Measurements from ENCODE around the gene ONECUT3. TPM values are rescaled to one million over a fixed set of nuclear protein-coding genes. Genes with fewer than 3 reads are reported as not detected.

ONECUT3 gene
- total and polyA plus RNA-seq, 8 donors = 0.06 to 0.08 (median 0.07) TPM; not detected in 2

DNA sequence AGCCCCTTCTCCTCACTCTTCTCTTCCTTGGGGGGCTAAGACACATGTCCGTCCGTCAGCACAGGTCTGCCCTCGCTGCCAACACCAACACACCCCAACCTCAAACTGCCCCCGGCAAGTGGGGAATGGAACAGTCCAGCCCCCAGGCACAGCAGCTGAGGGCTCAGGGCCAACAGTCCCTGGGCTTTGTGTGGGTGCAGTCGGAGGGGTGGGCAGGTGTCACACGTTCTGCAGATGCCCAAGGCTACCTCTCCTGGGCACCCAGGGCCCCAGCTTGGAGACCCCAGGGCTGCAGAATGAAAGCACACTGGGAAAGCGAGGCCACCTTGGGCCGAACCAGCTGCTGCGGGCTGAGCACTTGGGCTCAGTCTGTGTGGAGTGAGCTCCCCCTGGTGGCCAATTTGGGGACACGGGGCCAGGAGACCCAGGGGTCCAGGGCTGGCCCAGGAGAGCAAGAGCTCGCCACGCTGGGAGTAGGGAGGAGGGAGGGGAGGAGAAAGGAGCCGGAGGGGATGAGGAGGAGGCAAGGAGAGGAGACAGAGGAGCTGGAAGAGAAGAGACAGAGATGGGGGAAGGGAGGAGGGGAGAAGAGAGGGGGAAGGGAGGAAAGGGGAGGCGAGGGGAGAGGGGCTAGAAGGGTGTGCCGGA lies 72.7 kb downstream of the ONECUT3 start:
- H3K36me3 ChIP-seq = peaks cover 0 to 96% of the 10 kb centered on the region in 2 donors
- intact Hi-C loops (cut with DNase I) = no loop called here
- TF ChIP-seq, protein P1, sequence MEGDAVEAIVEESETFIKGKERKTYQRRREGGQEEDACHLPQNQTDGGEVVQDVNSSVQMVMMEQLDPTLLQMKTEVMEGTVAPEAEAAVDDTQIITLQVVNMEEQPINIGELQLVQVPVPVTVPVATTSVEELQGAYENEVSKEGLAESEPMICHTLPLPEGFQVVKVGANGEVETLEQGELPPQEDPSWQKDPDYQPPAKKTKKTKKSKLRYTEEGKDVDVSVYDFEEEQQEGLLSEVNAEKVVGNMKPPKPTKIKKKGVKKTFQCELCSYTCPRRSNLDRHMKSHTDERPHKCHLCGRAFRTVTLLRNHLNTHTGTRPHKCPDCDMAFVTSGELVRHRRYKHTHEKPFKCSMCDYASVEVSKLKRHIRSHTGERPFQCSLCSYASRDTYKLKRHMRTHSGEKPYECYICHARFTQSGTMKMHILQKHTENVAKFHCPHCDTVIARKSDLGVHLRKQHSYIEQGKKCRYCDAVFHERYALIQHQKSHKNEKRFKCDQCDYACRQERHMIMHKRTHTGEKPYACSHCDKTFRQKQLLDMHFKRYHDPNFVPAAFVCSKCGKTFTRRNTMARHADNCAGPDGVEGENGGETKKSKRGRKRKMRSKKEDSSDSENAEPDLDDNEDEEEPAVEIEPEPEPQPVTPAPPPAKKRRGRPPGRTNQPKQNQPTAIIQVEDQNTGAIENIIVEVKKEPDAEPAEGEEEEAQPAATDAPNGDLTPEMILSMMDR (IDR thresholded peaks at IDR 0.05) = peak; percentile 81 to 85
- no peak overlapping the region for H3K27ac ChIP-seq
- no peaks in the 10 kb centered on the region for H3K27me3 ChIP-seq
- peaks cover 0 to 4% of the 10 kb centered on the region in 2 donors for H3K4me1 ChIP-seq
- no peak overlapping the region for H3K4me3 ChIP-seq
- DNase-seq (peak; percentile 59 to 92 (median 74)), ATAC-seq (peak; percentile 87)
- no peaks in the 10 kb centered on the region for H3K9me3 ChIP-seq

DNA sequence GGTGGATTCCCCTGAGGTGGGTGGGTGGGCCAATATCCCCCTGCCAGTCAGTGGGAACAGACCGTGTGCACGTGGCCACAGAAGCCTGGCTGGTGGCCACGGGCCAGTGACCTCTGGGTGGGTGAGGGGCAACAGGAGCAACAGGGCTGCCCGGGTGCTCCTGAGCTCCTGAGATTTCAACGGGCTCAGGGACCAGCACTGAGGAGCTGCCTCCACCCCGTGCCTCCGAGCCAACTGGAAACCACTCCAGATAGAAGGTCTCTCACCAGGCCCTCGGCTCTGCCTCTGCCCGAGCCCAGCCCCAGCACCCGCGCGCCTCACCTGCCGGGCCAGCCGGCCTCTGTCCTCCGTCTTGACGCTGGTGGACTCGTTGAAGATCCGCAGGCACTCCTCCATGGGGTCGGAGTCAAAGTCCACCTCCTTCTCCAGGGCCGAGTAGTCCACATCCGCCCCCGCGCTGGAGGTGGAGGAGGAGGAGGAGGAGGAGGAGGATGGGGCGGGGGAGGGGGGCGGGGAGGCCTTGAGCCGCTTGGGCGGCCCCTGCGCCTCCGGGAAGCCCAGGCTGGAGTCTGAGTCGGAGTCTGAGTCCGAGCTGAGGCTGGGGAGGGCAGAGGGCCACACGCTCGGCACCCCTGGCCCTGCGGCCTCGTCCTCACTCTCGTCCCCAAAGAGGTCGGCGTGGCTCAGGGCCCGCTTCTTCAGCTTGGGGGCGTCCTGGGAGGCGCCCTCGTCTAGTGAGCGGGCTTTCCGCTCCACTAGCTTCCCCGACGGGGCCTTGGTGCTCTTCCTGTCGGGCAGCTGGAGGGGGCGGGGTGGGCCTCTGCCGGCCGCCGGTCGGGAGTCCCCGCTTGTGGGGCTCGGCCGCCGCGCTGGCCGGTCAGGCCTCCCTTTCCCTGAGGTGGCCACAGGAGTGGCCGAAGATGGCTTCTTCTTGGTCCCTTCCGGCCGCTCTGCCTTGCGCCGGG lies 73.5 kb downstream of the ONECUT3 start:
- Histone ChIP-seq H3K36me3 (peaks cover 0 to 89% of the 10 kb centered on the region in 2 donors), H3K4me3 (no peak overlapping the region), H3K27me3 (no peaks in the 10 kb centered on the region), H3K9me3 (no peaks in the 10 kb centered on the region), H3K27ac (no peak overlapping the region), H3K4me1 (peaks cover 0 to 4% of the 10 kb centered on the region in 2 donors)
- DNase-seq = no peak
- intact Hi-C loops (cut with DNase I) = no loop called here
- ATAC-seq = peak; percentile 4
- TF ChIP-seq, protein P1 (IDR thresholded peaks at IDR 0.05) = no peak

DNA sequence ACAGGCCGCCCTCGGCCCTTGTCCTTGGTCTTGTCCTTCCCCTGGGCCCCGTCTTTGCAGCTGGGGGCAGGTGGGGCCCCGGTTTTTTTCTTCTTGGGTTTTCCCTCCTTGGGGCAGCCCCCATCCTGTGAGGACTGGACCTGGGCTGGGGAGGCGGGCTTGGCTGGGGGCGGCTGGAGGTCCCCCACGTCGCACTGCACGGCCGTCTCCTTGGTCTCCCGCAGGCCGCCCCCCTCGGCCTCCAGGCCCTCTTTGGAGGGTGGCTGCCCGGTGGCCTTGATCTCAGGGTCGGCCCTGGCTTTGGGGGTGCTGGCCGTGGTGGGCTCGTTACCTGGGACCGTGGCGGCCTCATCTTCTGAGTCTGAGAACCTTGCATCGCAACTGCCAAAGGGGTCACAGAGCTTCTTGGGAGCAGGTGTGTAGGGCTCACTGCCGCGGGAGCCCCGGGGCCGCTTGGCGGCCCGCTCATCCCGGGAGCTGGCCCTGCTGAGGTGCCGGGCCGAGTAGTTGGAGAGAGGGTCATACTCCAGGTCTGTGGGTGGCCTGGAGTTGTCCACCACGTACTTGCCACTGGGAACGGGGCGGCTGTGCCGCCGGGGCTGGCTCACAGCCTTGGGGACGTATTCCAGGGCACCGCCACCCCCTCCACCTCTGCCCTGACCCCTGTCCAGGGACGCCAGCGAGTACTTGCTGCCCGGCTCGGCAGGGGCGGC lies 74.4 kb downstream of the ONECUT3 start:
- no peak for DNase-seq
- ATAC-seq = no peak
- TF ChIP-seq, protein P1 (IDR thresholded peaks at IDR 0.05) = no peak
- Histone ChIP-seq H3K9me3 (no peaks in the 10 kb centered on the region), H3K27ac (no peak overlapping the region), H3K36me3 (peaks cover 0 to 89% of the 10 kb centered on the region in 2 donors), H3K4me1 (peaks cover 0 to 4% of the 10 kb centered on the region in 2 donors), H3K4me3 (no peak overlapping the region), H3K27me3 (no peaks in the 10 kb centered on the region)
- intact Hi-C loops (cut with DNase I) = no loop called here

DNA sequence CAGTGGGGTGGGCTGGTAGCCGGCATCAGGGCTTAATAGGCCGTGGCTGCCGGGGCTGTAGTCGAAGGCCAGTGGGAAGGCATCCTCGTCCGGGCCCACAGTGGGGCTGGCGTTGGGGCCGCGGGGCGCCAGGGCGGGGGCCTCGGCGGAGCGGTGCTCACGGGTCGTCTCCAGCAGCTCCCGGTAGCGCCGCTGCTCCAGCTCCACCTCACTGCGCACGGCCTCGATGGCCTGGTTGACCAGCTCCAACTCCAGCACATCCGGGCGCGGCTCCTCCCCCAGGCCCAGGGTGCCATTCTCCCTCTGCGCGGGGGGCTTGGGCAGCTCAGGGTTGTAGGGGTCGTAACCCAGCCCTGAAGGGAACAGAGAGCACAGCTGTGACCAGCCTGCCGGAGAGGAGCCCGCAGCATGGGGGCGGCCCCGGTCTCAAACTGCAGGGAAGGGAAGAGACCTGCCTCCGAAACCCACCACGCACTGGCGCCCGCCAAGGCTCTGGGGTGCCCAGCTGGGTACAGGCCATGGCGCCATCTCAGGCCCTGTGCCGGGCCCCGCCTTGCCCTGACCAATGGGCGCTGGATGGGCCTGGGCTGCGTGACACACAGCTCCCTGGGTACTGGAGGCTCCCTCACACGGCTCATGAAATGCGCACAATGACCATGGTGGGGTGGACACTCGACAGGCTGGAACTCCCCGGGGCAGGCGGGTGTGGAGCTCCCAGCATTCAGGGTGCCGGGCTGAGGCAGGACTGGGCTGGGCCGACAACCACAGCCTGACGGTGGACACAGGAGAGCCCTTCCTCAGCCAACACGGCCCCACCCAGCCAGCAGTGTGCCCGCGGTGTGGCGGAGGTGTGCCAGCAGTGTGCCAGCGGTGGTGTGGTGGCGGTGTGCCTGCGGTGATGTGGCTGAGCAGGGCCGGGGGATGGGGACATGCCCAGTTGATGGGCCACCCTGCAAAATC lies 75.3 kb downstream of the ONECUT3 start:
- Histone ChIP-seq H3K27me3 (no peaks in the 10 kb centered on the region), H3K36me3 (peaks cover 0 to 82% of the 10 kb centered on the region in 2 donors), H3K9me3 (no peaks in the 10 kb centered on the region), H3K4me1 (peaks cover 4 to 5% of the 10 kb centered on the region in 2 donors), H3K27ac (no peak overlapping the region), H3K4me3 (no peak overlapping the region)
- ATAC-seq (no peak), DNase-seq (no peak)
- intact Hi-C loops (cut with DNase I) = no loop called here
- TF ChIP-seq, protein P1 (IDR thresholded peaks at IDR 0.05) = no peak

Data from left lung (tissue), 10 donors.